Central memory CD8-positive, alpha-beta T cell (primary cell): Measurements from ENCODE around the gene GALNT6.
A peak's percentile ranks its signal among the peaks of the same experiment; 100 is the strongest.
"Not testable (repeated sequence)": the region's sequence is repeated elsewhere in the genome, so short reads cannot be mapped to it uniquely, and the experiment has no call there.

Experiments
- ATAC-seq: fragments of 150-1000 bp; cut with Tn5 transposase; replicated peaks from 2 replicates; pipeline ENCODE4 v1.10.0; 2022; ENCODE audit warnings: mild to moderate bottlenecking, moderate FRiP score, moderate number of reproducible peaks; ENCODE audit not compliant: poor library complexity, severe bottlenecking; ENCODE audit errors: extremely low read depth
- DNase-seq, 2 donors: peaks; one replicate each; pipeline ENCODE4 v3.0.0; 2021; ENCODE audit warnings: low spot score in 2 of 2
- H3K27ac Mint-ChIP-seq: one replicate; pipeline ENCODE4 v1.8.0; 2022; ENCODE audit warnings: low read depth, mild to moderate bottlenecking, moderate library complexity, mixed read lengths
- H3K27me3 Mint-ChIP-seq: one replicate; pipeline ENCODE4 v1.8.0; 2022; ENCODE audit warnings: mixed read lengths
- H3K36me3 Mint-ChIP-seq: one replicate; pipeline ENCODE4 v1.8.0; 2022; ENCODE audit warnings: mild to moderate bottlenecking, moderate library complexity, mixed read lengths; ENCODE audit not compliant: insufficient read depth
- H3K4me1 Mint-ChIP-seq: one replicate; pipeline ENCODE4 v1.8.0; 2022; ENCODE audit warnings: mixed read lengths
- H3K4me3 Mint-ChIP-seq: one replicate; pipeline ENCODE4 v1.8.0; 2022; ENCODE audit warnings: mild to moderate bottlenecking, moderate library complexity, mixed read lengths
- H3K9me3 Mint-ChIP-seq: one replicate; pipeline ENCODE4 v1.8.0; 2022; ENCODE audit warnings: mixed read lengths

GALNT6 gene

GRCh38 chr12:51318846-51319599 is 72.2 kb downstream of the GALNT6 start:
- peak overlapping the region; percentile 96 for H3K27ac Mint-ChIP-seq
- ATAC-seq: peak; percentile 88
- H3K27me3 Mint-ChIP-seq: no peaks in the 10 kb centered on the region
- DNase-seq: peak; percentile 28 to 57
- peak overlapping the region; percentile 95 for H3K4me3 Mint-ChIP-seq
- H3K36me3 Mint-ChIP-seq: peaks cover 44% of the 10 kb centered on the region
- H3K9me3 Mint-ChIP-seq: no peaks in the 10 kb centered on the region
- peaks cover 74% of the 10 kb centered on the region for H3K4me1 Mint-ChIP-seq

GRCh38 chr12:51318057-51318806 is 73.0 kb downstream of the GALNT6 start:
- not testable (repeated sequence) for H3K27me3 Mint-ChIP-seq, H3K9me3 Mint-ChIP-seq, DNase-seq, ATAC-seq
- peaks cover 42% of the 10 kb centered on the region for H3K36me3 Mint-ChIP-seq
- H3K4me1 Mint-ChIP-seq: peaks cover 72% of the 10 kb centered on the region
- peak overlapping the region; percentile 96 for H3K27ac Mint-ChIP-seq
- peak overlapping the region; percentile 95 for H3K4me3 Mint-ChIP-seq

- peak overlapping the region; percentile 52 for H3K27ac Mint-ChIP-seq
- H3K4me1 Mint-ChIP-seq: peaks cover 54% of the 10 kb centered on the region
- ATAC-seq (no peak), DNase-seq (no peak)
- peak overlapping the region; percentile 7 for H3K4me3 Mint-ChIP-seq
- no peaks in the 10 kb centered on the region for H3K27me3 Mint-ChIP-seq
- H3K9me3 Mint-ChIP-seq: no peaks in the 10 kb centered on the region
- peaks cover 74% of the 10 kb centered on the region for H3K36me3 Mint-ChIP-seq
Measured at GRCh38 chr12:51311389-51311788, 79.8 kb downstream of the GALNT6 start.

- H3K36me3 Mint-ChIP-seq: peaks cover 80% of the 10 kb centered on the region
- no peak for ATAC-seq
- no peak for DNase-seq
- H3K9me3 Mint-ChIP-seq: no peaks in the 10 kb centered on the region
- H3K27me3 Mint-ChIP-seq: no peaks in the 10 kb centered on the region
- H3K4me1 Mint-ChIP-seq: peaks cover 54% of the 10 kb centered on the region
- H3K27ac Mint-ChIP-seq: peak overlapping the region; percentile 74
- peak overlapping the region; percentile 14 for H3K4me3 Mint-ChIP-seq
Measured at GRCh38 chr12:51307655-51308593, 83.3 kb downstream of the GALNT6 start.

GRCh38 chr12:51306507-51306906 is 84.7 kb downstream of the GALNT6 start:
- ATAC-seq: no peak
- Mint-ChIP-seq H3K27ac (no peak overlapping the region), H3K27me3 (no peaks in the 10 kb centered on the region), H3K4me1 (peaks cover 55% of the 10 kb centered on the region), H3K9me3 (no peaks in the 10 kb centered on the region), H3K4me3 (no peak overlapping the region), H3K36me3 (peaks cover 80% of the 10 kb centered on the region)
- no peak for DNase-seq
